T-helper 17 cell (primary cell): ENCODE data around the gene PPP2R1B. TPM values are rescaled to one million over a fixed set of nuclear protein-coding genes. Genes with fewer than 3 reads are reported as not detected.

Experiments used
- total RNA-seq, 4 donors: library from RNA in 2 of 4; stranded (reverse) in 2 of 4; gene quantifications; one replicate each; pipeline ENCODE4 v1.2.3 and lab custom pipeline; 2022 to 2026

PPP2R1B gene
- total RNA-seq, 2 donors from 2014 or later = 26.4 to 32.0 TPM

Other genes starting within 250 kb of the PPP2R1B start
- 1 to 10 TPM in 1 of 2 donors, not detected in 1; 1.4 TPM for gene LAYN, start 225.7 kb downstream of the PPP2R1B start, total RNA-seq
- gene SIK2, start 163.9 kb downstream of the PPP2R1B start, total RNA-seq = 1 to 10 TPM; 8.1 to 9.6 TPM
- 10 to 100 TPM; 22.7 to 33.9 TPM for gene ALG9, start 105.2 kb upstream of the PPP2R1B start, total RNA-seq
- 1 to 10 TPM; 2.5 to 3.1 TPM for gene FDXACB1, start 112.8 kb upstream of the PPP2R1B start, total RNA-seq
- 10 to 100 TPM; 19.0 to 23.8 TPM for gene CFAP68, start 113.2 kb upstream of the PPP2R1B start, total RNA-seq
- gene CRYAB, start 145.4 kb upstream of the PPP2R1B start, total RNA-seq = not detected
- not detected for gene HSPB2, start 146.3 kb upstream of the PPP2R1B start, total RNA-seq
- gene C11orf52, start 152.5 kb upstream of the PPP2R1B start, total RNA-seq = not detected
- gene DIXDC1, start 171.0 kb upstream of the PPP2R1B start, total RNA-seq = under 1 TPM; 0.42 to 0.96 TPM